T-helper 2 cell treated with Interferon-gamma antibody and Interleukin-4, amounts not matched to agents 5 μg/mL and 100 μg/mL, for 36 hours (primary cell): ENCODE measurements around the gene ADAT1.

Source experiments
- DNase-seq: peaks from one replicate; pipeline ENCODE4 v3.0.0; 2021; ENCODE audit warnings: low spot score
- H3K27ac Mint-ChIP-seq: one replicate; pipeline ENCODE4 v1.8.0; 2021; ENCODE audit warnings: mild to moderate bottlenecking, mixed read lengths
- H3K27me3 Mint-ChIP-seq: one replicate; pipeline ENCODE4 v1.8.0; 2021; ENCODE audit warnings: low read depth, mixed read lengths
- H3K36me3 Mint-ChIP-seq: one replicate; pipeline ENCODE4 v1.8.0; 2021; ENCODE audit warnings: low read depth, mixed read lengths
- H3K4me1 Mint-ChIP-seq: one replicate; pipeline ENCODE4 v1.8.0; 2021; ENCODE audit warnings: low read depth, mixed read lengths
- H3K4me3 Mint-ChIP-seq: one replicate; pipeline ENCODE4 v1.8.0; 2022; ENCODE audit warnings: mild to moderate bottlenecking, moderate library complexity, mixed read lengths
- H3K9me3 Mint-ChIP-seq: one replicate; pipeline ENCODE4 v1.8.0; 2021; ENCODE audit warnings: mixed read lengths

ADAT1 gene

DNA sequence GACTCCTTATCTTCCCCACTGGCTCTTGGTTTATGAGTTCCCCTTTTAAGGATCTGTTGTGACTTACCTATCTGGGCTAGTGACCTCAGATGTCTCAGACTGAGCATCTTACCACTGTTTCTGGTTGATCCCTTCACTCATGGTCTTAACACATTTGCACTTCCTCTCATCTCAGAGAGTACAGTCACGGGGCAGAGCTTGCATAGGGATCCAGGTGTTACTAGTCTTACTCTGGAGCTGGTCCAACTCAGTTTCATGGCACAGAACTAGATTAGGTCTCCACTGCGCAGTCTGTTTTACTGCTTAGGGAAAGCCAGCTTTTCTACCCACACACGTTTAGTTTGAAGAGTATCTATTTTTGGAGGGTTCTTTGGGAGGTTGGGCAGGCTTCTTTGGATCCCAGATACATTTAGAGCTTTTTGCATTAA is 46.7 kb downstream of the ADAT1 start:
- peaks cover 42% of the 10 kb centered on the region for H3K36me3 Mint-ChIP-seq
- H3K27me3 Mint-ChIP-seq: no peaks in the 10 kb centered on the region
- no peak for DNase-seq
- no peak overlapping the region for H3K27ac Mint-ChIP-seq
- H3K9me3 Mint-ChIP-seq: no peaks in the 10 kb centered on the region
- H3K4me3 Mint-ChIP-seq: no peak overlapping the region
- peaks cover 5% of the 10 kb centered on the region for H3K4me1 Mint-ChIP-seq

DNA sequence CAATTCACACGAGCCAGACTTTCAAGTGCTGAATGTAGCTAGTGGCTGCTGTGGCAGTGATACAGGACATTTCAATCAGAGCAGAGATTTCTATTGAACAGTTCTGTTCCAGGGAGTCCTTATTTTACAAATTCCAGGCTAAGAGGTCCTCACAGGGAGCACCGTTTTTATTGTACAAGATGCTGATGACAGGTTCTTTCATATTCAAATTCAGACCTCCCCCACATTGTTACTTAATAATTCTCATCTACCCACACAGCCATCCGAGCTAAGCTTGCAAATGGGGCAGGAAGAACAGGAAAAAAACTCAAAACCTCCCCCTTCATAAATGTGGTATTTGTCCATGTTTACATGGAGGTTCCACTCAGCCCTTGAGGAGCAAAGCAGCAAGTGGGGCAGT is 47.1 kb downstream of the ADAT1 start:
- H3K4me1 Mint-ChIP-seq: peaks cover 5% of the 10 kb centered on the region
- DNase-seq: no peak
- no peak overlapping the region for H3K27ac Mint-ChIP-seq
- H3K9me3 Mint-ChIP-seq: no peaks in the 10 kb centered on the region
- peaks cover 44% of the 10 kb centered on the region for H3K36me3 Mint-ChIP-seq
- no peak overlapping the region for H3K4me3 Mint-ChIP-seq
- H3K27me3 Mint-ChIP-seq: no peaks in the 10 kb centered on the region

DNA sequence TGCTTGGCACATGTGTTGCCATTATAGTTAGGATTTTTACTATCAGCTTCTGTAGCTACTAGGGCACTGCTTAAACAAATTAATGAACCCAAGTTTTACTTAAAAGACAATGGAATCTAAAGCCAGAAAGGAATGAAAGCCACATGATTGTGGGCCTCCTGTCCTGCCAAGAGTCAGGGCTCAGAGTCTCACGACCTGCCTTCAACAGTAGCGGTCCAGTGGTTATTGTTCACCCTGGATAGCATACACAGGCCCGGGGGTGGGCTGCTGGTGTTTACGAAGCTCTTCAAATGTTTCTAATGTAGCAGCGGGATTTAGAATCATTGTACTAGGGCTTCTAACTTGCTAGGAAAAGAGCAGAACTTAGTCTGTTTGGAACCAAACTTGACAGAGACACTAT is 49.1 kb downstream of the ADAT1 start:
- DNase-seq: no peak
- Mint-ChIP-seq H3K9me3 (no peaks in the 10 kb centered on the region), H3K36me3 (peaks cover 46% of the 10 kb centered on the region), H3K4me3 (no peak overlapping the region), H3K4me1 (peaks cover 10% of the 10 kb centered on the region), H3K27ac (no peak overlapping the region), H3K27me3 (no peaks in the 10 kb centered on the region)

DNA sequence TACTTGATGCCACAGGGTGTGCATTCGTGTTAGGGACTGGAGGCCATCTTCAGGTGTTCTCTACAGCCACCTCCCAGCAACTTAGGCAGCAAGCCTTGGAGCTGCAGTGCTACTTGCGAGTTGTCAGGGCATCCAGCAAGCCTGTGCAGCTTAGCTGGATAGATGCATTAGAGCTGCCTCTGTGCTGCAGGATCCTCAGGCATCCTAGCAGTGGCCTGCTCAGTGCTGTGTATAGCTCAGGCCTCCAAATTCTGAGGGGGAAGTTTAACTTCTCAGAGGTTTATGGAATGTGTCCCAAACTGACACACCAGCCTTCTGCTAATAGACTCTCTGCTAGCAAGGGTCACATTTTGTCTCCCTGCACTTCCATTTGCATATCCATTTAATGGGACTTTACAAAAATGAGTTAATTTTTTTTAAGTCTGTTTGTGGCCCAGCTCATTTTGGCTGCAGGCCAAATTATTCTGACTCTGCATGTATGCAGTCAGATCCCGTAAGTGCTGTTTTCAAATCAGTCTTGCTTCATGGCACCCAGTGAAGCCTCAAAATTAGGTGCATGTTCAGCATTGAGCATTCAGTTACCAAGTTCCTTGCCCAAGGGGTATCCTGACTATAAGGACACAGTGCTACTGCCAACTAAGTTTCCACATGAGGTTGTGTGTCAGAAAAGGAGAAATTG is 50.1 kb downstream of the ADAT1 start:
- no peak for DNase-seq
- no peak overlapping the region for H3K27ac Mint-ChIP-seq
- peaks cover 7% of the 10 kb centered on the region for H3K4me1 Mint-ChIP-seq
- peaks cover 41% of the 10 kb centered on the region for H3K36me3 Mint-ChIP-seq
- no peak overlapping the region for H3K4me3 Mint-ChIP-seq
- H3K27me3 Mint-ChIP-seq: no peaks in the 10 kb centered on the region
- no peaks in the 10 kb centered on the region for H3K9me3 Mint-ChIP-seq

DNA sequence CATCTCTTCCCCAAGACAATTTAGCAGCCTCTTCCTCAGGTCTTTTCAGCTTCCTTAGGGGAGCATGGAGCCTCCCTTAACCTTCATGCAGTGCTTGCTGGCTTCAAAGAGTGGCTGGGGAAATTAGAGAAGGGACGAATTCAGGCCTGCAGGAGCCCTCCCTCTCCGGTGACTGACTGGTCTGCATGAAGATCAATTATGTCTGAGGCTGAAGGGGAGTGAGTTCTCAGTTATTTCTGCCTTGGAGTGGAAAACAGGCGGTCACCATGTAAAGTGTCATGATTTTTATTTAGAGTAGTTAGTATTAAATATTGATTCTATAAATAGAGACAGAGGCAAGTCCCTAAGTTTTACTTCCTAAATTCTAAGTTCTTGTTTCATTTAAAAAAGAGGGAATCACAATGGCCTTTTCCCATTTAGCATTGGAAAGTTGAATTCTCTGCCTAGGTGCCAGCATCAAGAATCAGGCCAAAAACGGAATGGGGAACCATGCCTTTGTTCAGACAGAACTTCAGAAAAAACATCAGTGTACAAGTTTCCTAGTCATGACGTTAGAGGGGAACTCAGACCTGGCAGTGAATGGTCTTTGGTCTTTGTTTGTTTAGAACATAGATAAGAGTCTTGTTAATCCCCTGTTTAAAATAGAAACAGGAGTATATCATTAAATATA is 52.5 kb downstream of the ADAT1 start:
- Mint-ChIP-seq H3K4me1 (peaks cover 17% of the 10 kb centered on the region), H3K27me3 (no peaks in the 10 kb centered on the region), H3K36me3 (peaks cover 38% of the 10 kb centered on the region), H3K27ac (no peak overlapping the region), H3K9me3 (no peaks in the 10 kb centered on the region), H3K4me3 (no peak overlapping the region)
- DNase-seq: no peak

- Mint-ChIP-seq H3K9me3 (no peaks in the 10 kb centered on the region), H3K27me3 (peaks cover 10% of the 10 kb centered on the region), H3K4me1 (peaks cover 24% of the 10 kb centered on the region), H3K27ac (no peak overlapping the region), H3K36me3 (peaks cover 28% of the 10 kb centered on the region), H3K4me3 (peak overlapping the region; percentile 95)
- no peak for DNase-seq
Observed at GRCh38 chr16:75567911-75568310, 55.2 kb downstream of the ADAT1 start.

- peak overlapping the region; percentile 95 for H3K4me3 Mint-ChIP-seq
- DNase-seq: peak; percentile 14
- peaks cover 24% of the 10 kb centered on the region for H3K4me1 Mint-ChIP-seq
- H3K36me3 Mint-ChIP-seq: peaks cover 19% of the 10 kb centered on the region
- H3K9me3 Mint-ChIP-seq: no peaks in the 10 kb centered on the region
- H3K27me3 Mint-ChIP-seq: peaks cover 13% of the 10 kb centered on the region
- peak overlapping the region; percentile 74 for H3K27ac Mint-ChIP-seq
Observed at GRCh38 chr16:75566758-75567255, 56.3 kb downstream of the ADAT1 start.

GRCh38 chr16:75566040-75566757 is 56.9 kb downstream of the ADAT1 start, which contains the start of gene GABARAPL2:
TSS of gene GABARAPL2 (plus strand) at chr16:75566379. CDS start at chr16:75566487, 108 bp downstream.
- Mint-ChIP-seq H3K27me3 (peaks cover 13% of the 10 kb centered on the region), H3K4me1 (peaks cover 24% of the 10 kb centered on the region), H3K4me3 (peak within 1 kb of the TSS; percentile 95), H3K9me3 (no peaks in the 10 kb centered on the region), H3K27ac (peak within 1 kb of the TSS; percentile 91), H3K36me3 (peaks cover 16% of the 10 kb centered on the region)
- peak; percentile 88 for DNase-seq

DNA sequence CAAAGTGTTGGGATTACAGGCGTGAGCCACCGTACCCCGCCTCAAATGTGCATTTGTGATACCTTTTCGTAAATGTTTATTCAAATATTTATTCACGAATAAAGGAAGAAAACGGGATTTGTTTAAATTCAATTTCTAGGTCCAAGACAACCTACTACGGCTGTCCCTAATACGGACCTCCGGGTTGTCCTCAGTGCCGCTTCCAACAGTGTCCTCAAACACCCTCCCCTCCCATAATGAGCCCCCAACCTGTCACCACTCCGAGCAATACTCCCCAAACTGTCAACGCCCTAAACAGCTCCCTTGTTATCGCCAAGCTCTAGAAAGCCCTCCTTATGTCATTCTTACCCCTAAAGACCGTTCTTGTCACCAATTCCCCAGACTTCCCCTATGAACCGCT is 57.4 kb downstream of the ADAT1 start:
- H3K9me3 Mint-ChIP-seq: no peaks in the 10 kb centered on the region
- DNase-seq: no peak
- H3K4me3 Mint-ChIP-seq: peak overlapping the region; percentile 95
- H3K27ac Mint-ChIP-seq: peak overlapping the region; percentile 91
- H3K36me3 Mint-ChIP-seq: peaks cover 15% of the 10 kb centered on the region
- peaks cover 17% of the 10 kb centered on the region for H3K27me3 Mint-ChIP-seq
- H3K4me1 Mint-ChIP-seq: peaks cover 24% of the 10 kb centered on the region

DNA sequence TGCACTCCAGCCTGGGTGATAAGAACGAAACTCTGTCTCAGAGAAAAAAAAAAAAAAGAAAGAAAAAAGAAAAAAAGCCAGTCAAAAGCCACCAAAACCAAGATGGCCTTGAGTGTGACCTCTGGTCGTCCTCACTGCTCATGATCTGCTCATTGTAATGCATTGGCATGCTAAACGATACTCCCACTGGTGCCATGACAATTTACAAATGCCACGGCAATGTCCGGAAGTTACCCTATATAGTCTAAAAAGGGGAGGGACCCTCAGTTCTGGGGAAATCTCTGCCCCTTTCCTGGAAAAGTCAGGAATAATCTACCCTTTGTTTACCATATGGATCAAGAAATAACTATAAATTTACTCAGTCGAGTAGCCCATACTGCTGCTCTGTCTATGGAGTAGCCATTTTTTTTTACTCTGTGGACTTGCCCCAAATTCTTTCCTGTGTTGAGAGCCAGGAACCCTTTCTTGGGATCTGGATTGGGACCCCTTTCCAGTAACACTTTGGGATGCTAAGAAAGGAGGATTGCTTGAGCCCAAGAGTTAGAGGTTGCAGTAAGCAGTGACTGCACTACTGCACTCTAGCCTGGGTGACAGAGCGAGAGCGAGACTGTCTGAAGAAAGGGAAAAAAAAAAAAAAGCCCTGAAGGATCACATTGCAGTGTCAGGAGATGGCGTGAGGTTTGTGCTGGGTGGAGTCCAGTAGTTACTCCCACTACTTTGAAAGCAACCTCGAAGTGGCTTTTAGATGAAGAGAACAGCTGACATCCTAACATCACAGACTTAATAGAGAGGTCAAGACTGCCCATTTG is 63.3 kb downstream of the ADAT1 start:
- no peak for DNase-seq
- Mint-ChIP-seq H3K36me3 (no peaks in the 10 kb centered on the region), H3K27ac (no peak overlapping the region), H3K4me1 (peaks cover 11% of the 10 kb centered on the region), H3K27me3 (peaks cover 26% of the 10 kb centered on the region), H3K9me3 (no peaks in the 10 kb centered on the region), H3K4me3 (no peak overlapping the region)

DNA sequence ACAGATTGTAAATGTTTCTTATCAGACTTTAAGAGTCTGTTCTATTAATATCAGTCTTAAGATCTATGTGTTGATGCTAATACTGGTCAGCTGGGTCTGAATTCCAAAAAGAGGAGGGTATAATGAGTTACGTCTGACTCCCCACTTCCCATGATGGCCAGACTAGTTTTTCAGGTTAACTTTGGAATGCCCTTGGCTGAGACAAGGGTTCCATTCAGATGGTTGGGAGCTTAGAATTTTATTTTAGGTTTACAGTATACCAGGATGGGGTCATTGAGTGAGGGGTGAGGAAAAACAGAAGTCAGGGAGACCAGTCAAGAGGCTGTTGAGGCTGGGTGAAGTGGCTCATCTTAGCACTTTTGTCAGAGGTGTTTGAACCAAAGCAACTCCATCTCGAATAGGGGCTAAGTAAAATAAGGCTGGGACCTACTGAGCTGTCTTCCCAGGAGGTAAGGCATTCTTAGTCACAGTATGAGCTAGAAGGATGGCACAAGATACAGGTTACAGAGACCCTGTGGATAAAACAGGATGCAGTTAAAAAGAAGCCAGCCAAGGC is 64.2 kb downstream of the ADAT1 start:
- H3K36me3 Mint-ChIP-seq: no peaks in the 10 kb centered on the region
- H3K4me1 Mint-ChIP-seq: peaks cover 9% of the 10 kb centered on the region
- H3K4me3 Mint-ChIP-seq: no peak overlapping the region
- no peaks in the 10 kb centered on the region for H3K9me3 Mint-ChIP-seq
- H3K27ac Mint-ChIP-seq: no peak overlapping the region
- H3K27me3 Mint-ChIP-seq: peaks cover 28% of the 10 kb centered on the region
- no peak for DNase-seq

- Mint-ChIP-seq H3K4me1 (peaks cover 9% of the 10 kb centered on the region), H3K27me3 (peaks cover 30% of the 10 kb centered on the region), H3K4me3 (peak overlapping the region; percentile 93), H3K36me3 (no peaks in the 10 kb centered on the region), H3K9me3 (no peaks in the 10 kb centered on the region), H3K27ac (peak overlapping the region; percentile 78)
- DNase-seq: no peak
Observed at GRCh38 chr16:75556431-75556950, 66.6 kb downstream of the ADAT1 start.
